Colonic mucosa (tissue), 4 donors: ENCODE measurements around the gene EVI5. TPM values are rescaled to one million over a fixed set of nuclear protein-coding genes. Genes with fewer than 3 reads are reported as not detected.

Experiments
- DNase-seq: peaks from one replicate; pipeline ENCODE4 v3.0.0-alpha.2; 2020
- H3K27ac ChIP-seq: fragments of 200-600 bp; one replicate; pipeline ENCODE4 v1.8.0; 2021
- H3K27me3 ChIP-seq: fragments of 200-600 bp; one replicate; pipeline ENCODE4 v1.8.0; 2021
- H3K36me3 ChIP-seq: fragments of 200-600 bp; one replicate; pipeline ENCODE4 v1.8.0; 2021
- H3K4me1 ChIP-seq: fragments of 200-600 bp; one replicate; pipeline ENCODE4 v1.8.0; 2021; ENCODE audit warnings: mild to moderate bottlenecking
- H3K4me3 ChIP-seq: fragments of 200-600 bp; one replicate; pipeline ENCODE4 v1.8.0; 2021
- H3K9ac ChIP-seq, 2 donors: one replicate each; pipeline ENCODE4 v1.7.0; 2013; ENCODE audit warnings: control low read depth in 2 of 2, low read depth in 2 of 2, low read length in 2 of 2
- H3K9me3 ChIP-seq: fragments of 200-600 bp; one replicate; pipeline ENCODE4 v1.8.0; 2021
- intact Hi-C: fragments of 100-400 bp; cut with DNase I; formaldehyde crosslinking; loops from one replicate; pipeline ENCODE4 v1.14.1; 2022
- total RNA-seq, 2 donors: library from RNA; stranded (reverse); fragmentation: NEBNext Ultra II Directional in 1 of 2; extraction: Animal tissue kit (Norgen Biotek cat#: 25700) in 1 of 2; gene quantifications; one replicate each; pipeline ENCODE4 v1.2.1, GENCODE V29; 2021
- TF ChIP-seq, protein P1 (sequence below): fragments of 200-600 bp; IDR thresholded peaks from one replicate; pipeline ENCODE4 v1.8.0; 2022; ENCODE audit warnings: antibody characterized with exemption, mild to moderate bottlenecking
- donor health status: healthy.
- donor health status: DM: no; HTN: no; CAD: no.
- donor health status: DM: no; HTN: no; CAD: no.

Gene EVI5
- total RNA-seq, 2 donors from 2014 or later = 23.9 to 29.0 TPM

GRCh38 chr1:92482665-92483609 lies 302.0 kb downstream of the EVI5 start:
- Histone ChIP-seq H3K27me3 (peaks cover 72% of the 10 kb centered on the region), H3K36me3 (no peaks in the 10 kb centered on the region), H3K9me3 (no peaks in the 10 kb centered on the region), H3K4me1 (peaks cover 33% of the 10 kb centered on the region), H3K4me3 (peak overlapping the region; percentile 63), H3K27ac (peak overlapping the region; percentile 47), H3K9ac (peak overlapping the region; percentile 60 to 63)
- peak; percentile 27 for DNase-seq
- TF ChIP-seq, protein P1, sequence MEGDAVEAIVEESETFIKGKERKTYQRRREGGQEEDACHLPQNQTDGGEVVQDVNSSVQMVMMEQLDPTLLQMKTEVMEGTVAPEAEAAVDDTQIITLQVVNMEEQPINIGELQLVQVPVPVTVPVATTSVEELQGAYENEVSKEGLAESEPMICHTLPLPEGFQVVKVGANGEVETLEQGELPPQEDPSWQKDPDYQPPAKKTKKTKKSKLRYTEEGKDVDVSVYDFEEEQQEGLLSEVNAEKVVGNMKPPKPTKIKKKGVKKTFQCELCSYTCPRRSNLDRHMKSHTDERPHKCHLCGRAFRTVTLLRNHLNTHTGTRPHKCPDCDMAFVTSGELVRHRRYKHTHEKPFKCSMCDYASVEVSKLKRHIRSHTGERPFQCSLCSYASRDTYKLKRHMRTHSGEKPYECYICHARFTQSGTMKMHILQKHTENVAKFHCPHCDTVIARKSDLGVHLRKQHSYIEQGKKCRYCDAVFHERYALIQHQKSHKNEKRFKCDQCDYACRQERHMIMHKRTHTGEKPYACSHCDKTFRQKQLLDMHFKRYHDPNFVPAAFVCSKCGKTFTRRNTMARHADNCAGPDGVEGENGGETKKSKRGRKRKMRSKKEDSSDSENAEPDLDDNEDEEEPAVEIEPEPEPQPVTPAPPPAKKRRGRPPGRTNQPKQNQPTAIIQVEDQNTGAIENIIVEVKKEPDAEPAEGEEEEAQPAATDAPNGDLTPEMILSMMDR = no peak
- intact Hi-C loops = loop anchor here (10.0 kb wide), 1 partner anchor 168 kb away; no protein-coding TSS in a partner anchor

DNA sequence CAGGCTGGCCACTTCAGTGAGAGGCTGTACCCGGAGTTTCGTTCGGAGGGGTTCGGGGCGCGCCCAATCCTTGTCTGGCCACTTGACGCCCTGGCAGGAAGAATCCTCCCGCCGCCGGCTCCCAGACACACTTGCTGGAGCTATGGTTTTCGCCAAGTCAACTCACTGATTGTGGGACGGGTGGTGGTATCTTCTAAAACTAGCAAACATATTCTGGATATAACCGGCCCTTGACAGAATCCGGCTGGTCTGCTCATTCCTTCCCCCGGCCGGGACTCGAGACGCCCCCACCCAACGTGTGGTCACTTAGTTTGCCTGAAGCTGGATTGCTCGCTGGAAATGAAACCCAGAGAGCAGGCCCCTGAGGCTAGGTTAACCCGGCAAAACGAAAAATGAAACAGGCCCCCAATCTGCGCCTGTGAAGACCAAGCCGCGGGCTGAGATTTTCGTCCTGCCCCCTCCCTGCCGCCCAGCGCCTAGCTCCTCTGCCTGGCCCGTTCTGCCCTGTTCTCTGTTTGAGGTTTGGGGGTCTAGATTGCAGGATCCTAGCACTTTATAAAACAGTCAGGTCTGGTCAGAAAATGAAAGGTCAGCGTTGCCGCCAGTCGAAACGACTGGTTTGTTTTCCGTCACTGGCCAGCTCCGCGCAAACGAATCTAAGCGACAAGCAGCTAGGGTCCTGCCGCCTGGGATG lies 302.8 kb downstream of the EVI5 start:
- H3K4me3 ChIP-seq = peak overlapping the region; percentile 63
- no peak overlapping the region for H3K27ac ChIP-seq
- peak overlapping the region; percentile 60 to 63 for H3K9ac ChIP-seq
- DNase-seq = peak; percentile 21
- H3K36me3 ChIP-seq = no peaks in the 10 kb centered on the region
- H3K4me1 ChIP-seq = peaks cover 33% of the 10 kb centered on the region
- intact Hi-C loops = loop anchor here (10.0 kb wide), 1 partner anchor 167 kb away; no protein-coding TSS in a partner anchor
- peaks cover 72% of the 10 kb centered on the region for H3K27me3 ChIP-seq
- TF ChIP-seq, protein P1 = no peak
- no peaks in the 10 kb centered on the region for H3K9me3 ChIP-seq

GRCh38 chr1:92481599-92481925 lies 303.3 kb downstream of the EVI5 start:
- intact Hi-C loops = loop anchor here (10.0 kb wide), 1 partner anchor 167 kb away; no protein-coding TSS in a partner anchor
- Histone ChIP-seq H3K36me3 (no peaks in the 10 kb centered on the region), H3K9ac (no peak overlapping the region), H3K9me3 (no peaks in the 10 kb centered on the region), H3K4me1 (peaks cover 33% of the 10 kb centered on the region), H3K27ac (no peak overlapping the region), H3K4me3 (peak overlapping the region; percentile 63), H3K27me3 (peaks cover 68% of the 10 kb centered on the region)
- no peak for DNase-seq
- TF ChIP-seq, protein P1 = no peak

DNA sequence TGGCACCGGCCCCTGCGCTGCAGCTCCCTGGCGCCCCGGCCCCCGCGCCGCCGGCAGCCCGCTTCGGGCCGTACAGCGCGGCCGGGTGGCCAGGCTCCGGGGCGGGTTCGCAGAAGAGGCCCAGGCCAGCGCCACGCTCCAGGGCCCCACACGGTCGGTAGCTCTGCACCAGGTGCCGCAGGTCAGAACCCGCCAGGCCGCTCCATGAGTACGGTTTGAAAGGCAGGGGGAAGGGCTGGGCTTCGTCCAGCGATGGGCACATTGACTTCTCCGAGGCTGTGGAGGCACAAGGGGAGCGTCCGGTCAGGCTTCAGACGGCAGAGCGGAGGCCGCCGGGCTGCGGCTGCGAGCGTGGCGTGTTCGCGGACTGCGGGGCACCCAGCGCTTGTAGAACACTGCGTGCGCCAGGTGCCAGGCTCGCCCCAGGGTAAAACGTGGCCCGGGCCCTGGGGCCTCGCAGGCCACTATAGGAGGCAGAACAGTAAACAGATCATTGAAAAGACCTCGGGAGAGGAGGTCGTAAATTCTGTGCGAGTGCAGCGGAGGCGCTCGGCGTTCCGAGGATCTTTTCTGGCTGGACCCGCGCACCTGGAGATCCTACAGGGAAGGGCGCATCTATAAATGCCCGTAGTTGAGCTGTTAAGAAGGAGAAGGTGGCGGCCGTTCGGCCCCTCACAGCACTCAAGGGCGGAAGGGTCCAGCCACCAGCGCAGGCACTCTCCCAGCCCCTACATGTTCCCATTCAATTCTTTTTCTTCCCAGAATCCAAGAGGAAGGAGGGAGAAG lies 303.9 kb downstream of the EVI5 start:
- intact Hi-C loops = loop anchor here (10.0 kb wide), 1 partner anchor 166 kb away; no protein-coding TSS in a partner anchor
- TF ChIP-seq, protein P1 = no peak

More for the DNA sequence above, 303.9 kb downstream of the EVI5 start:
- Histone ChIP-seq H3K27me3 (peaks cover 65% of the 10 kb centered on the region), H3K36me3 (no peaks in the 10 kb centered on the region), H3K9ac (no peak overlapping the region), H3K4me1 (peaks cover 33% of the 10 kb centered on the region), H3K27ac (no peak overlapping the region), H3K9me3 (no peaks in the 10 kb centered on the region), H3K4me3 (peak overlapping the region; percentile 18)
- DNase-seq = no peak
